PC-9 (cell line): ENCODE results near the gene AIPL1. TPM values are rescaled to one million over a fixed set of nuclear protein-coding genes. Genes with fewer than 3 reads are reported as not detected.

Experiments used
- BruUV-seq: library from RNA; stranded (reverse); fragments of 400-500 nt; replicated peaks from 2 replicates; lab custom pipeline; 2021; lab: Mats Ljungman, UMichigan
- CTCF ChIA-PET: fragments of 300-600 bp; sonication (Branson Sonifier 250); formaldehyde crosslinking; loops from one replicate; lab custom pipeline; 2022; ENCODE audit warnings: antibody characterized with exemption; lab: Charles Lee
- POLR2A ChIA-PET: fragments of 300-600 bp; sonication (Branson Sonifier 250); formaldehyde crosslinking; loops from one replicate; lab custom pipeline; 2022; ENCODE audit warnings: antibody characterized with exemption; ENCODE audit not compliant: unreplicated experiment; lab: Charles Lee
- DNase-seq, 2 experiments: peaks; one replicate each; pipeline versions ENCODE4 v3.0.0 to v3.0.0-alpha.2; 2015 to 2022; ENCODE audit warnings: mixed read lengths in 1 of 2
- H2AFZ ChIP-seq: fragments of 200-600 bp; sonication (generic); 2 replicates; pipeline ENCODE4 v1.8.1; 2017; ENCODE audit warnings: antibody characterized with exemption
- H3F3A ChIP-seq: fragments of 200-600 bp; sonication (generic); 2 replicates; pipeline ENCODE4 v1.8.1; 2017; ENCODE audit warnings: antibody characterized with exemption, mild to moderate bottlenecking, low read depth; ENCODE audit not compliant: insufficient read depth
- H3K27ac ChIP-seq: fragments of 200-600 bp; sonication (generic); 2 replicates; pipeline ENCODE4 v1.6.1; 2016; ENCODE audit warnings: mixed run types
- H3K27me3 ChIP-seq: fragments of 200-600 bp; sonication (generic); 2 replicates; pipeline ENCODE4 v1.6.1; 2016; ENCODE audit warnings: low read depth, mixed run types; ENCODE audit not compliant: insufficient read depth
- H3K36me3 ChIP-seq: fragments of 200-600 bp; sonication (generic); 2 replicates; pipeline ENCODE4 v1.6.1; 2016; ENCODE audit warnings: low read depth, mixed run types
- H3K4me1 ChIP-seq: fragments of 200-600 bp; sonication (generic); replicated peaks from 2 replicates; pipeline ENCODE4 v1.6.1; 2016; ENCODE audit warnings: mixed run types; ENCODE audit not compliant: insufficient read depth
- H3K4me2 ChIP-seq: fragments of 200-600 bp; sonication (generic); 2 replicates; pipeline ENCODE4 v1.6.1; 2017; ENCODE audit warnings: mixed run types
- H3K4me3 ChIP-seq: fragments of 200-600 bp; sonication (generic); 2 replicates; pipeline ENCODE4 v1.6.1; 2016; ENCODE audit warnings: mixed run types
- H3K79me2 ChIP-seq: fragments of 200-600 bp; sonication (generic); 2 replicates; pipeline ENCODE4 v1.6.1; 2017; ENCODE audit warnings: low read depth, mixed run types
- H3K9me2 ChIP-seq: fragments of 200-600 bp; sonication (generic); 2 replicates; pipeline ENCODE4 v1.8.1; 2017; ENCODE audit warnings: mild to moderate bottlenecking; ENCODE audit not compliant: insufficient read depth
- H3K9me3 ChIP-seq: fragments of 200-600 bp; sonication (generic); 2 replicates; pipeline ENCODE4 v1.8.1; 2016; ENCODE audit warnings: low read depth; ENCODE audit not compliant: insufficient read depth
- H4K20me1 ChIP-seq: fragments of 200-600 bp; sonication (generic); 2 replicates; pipeline ENCODE4 v1.8.1; 2017; ENCODE audit not compliant: insufficient read depth
- CTCF ChIP-seq: fragments of 200-600 bp; sonication (generic); conservative IDR thresholded peaks from 2 replicates; pipeline ENCODE4 v1.6.1; 2017; ENCODE audit warnings: mixed run types, antibody characterized with exemption, mild to moderate bottlenecking, moderate library complexity
- EZH2 ChIP-seq: fragments of 200-600 bp; sonication (generic); IDR thresholded peaks from 2 replicates; pipeline ENCODE4 v1.8.0; 2017; ENCODE audit warnings: antibody characterized with exemption, low read depth
- intact Hi-C: fragments of 100-400 bp; cut with micrococcal nuclease; formaldehyde crosslinking; loops from one replicate; pipeline ENCODE4 v1.10.0; 2022; ENCODE audit not compliant: unreplicated experiment
- total RNA-seq: library from RNA; stranded (reverse); gene quantifications from 2 replicates; pipeline ENCODE4 v1.2.3, GENCODE V29; 2021

Gene AIPL1
- total RNA-seq, 1 experiment from 2014 or later, result not detected

GRCh38 chr17:6456321-6456720 is 21.4 kb upstream of the AIPL1 start:
- H3K36me3 ChIP-seq, result no peaks in the 10 kb centered on the region
- H3K9me2 ChIP-seq, result no peaks in the 10 kb centered on the region
- H3F3A ChIP-seq, result peaks cover 14% of the 10 kb centered on the region
- peaks cover 12% of the 10 kb centered on the region for H3K4me1 ChIP-seq
- no peaks in the 10 kb centered on the region for H3K27me3 ChIP-seq
- intact Hi-C loops, result loop anchor here (5.0 kb wide), 1 partner anchor 186 kb away; the partner anchor contains the start of genes KIAA0753 and TXNDC17
- H2AFZ ChIP-seq, result no peak overlapping the region
- CTCF ChIA-PET, result no interaction called here
- BruUV-seq, result no TSS peak
- H3K9me3 ChIP-seq, result no peaks in the 10 kb centered on the region
- no peak overlapping the region for H3K4me3 ChIP-seq
- no peaks in the 10 kb centered on the region for H4K20me1 ChIP-seq
- no peaks in the 10 kb centered on the region for H3K79me2 ChIP-seq
- H3K4me2 ChIP-seq, result no peak overlapping the region
- DNase-seq, result no peak
- TF ChIP-seq EZH2 (no peak), CTCF (no peak)
- POLR2A ChIA-PET, result interaction anchor here (0.9 kb wide), 1 partner anchor 16 kb away, joined by 7 read pairs; no protein-coding TSS in a partner anchor
- no peak overlapping the region for H3K27ac ChIP-seq

- no peak overlapping the region for H3K4me2 ChIP-seq
- H3K27me3 ChIP-seq, result no peaks in the 10 kb centered on the region
- no peak overlapping the region for H3K27ac ChIP-seq
- H3K9me3 ChIP-seq, result no peaks in the 10 kb centered on the region
- DNase-seq, result no peak
- ChIA-PET CTCF (no interaction called here), POLR2A (no interaction called here)
- intact Hi-C loops, result loop anchor here (5.0 kb wide), 1 partner anchor 187 kb away; the partner anchor contains the start of genes KIAA0753 and TXNDC17
- TF ChIP-seq EZH2 (no peak), CTCF (no peak)
- H4K20me1 ChIP-seq, result no peaks in the 10 kb centered on the region
- peaks cover 19% of the 10 kb centered on the region for H3F3A ChIP-seq
- no peaks in the 10 kb centered on the region for H3K9me2 ChIP-seq
- H2AFZ ChIP-seq, result no peak overlapping the region
- no peaks in the 10 kb centered on the region for H3K36me3 ChIP-seq
- no peaks in the 10 kb centered on the region for H3K79me2 ChIP-seq
- H3K4me1 ChIP-seq, result peaks cover 12% of the 10 kb centered on the region
- no peak overlapping the region for H3K4me3 ChIP-seq
- BruUV-seq, result no TSS peak
Observed at GRCh38 chr17:6455321-6455705, 20.4 kb upstream of the AIPL1 start.

GRCh38 chr17:6454495-6455320 is 19.8 kb upstream of the AIPL1 start:
- BruUV-seq, result no TSS peak
- Histone ChIP-seq H3F3A (peaks cover 19% of the 10 kb centered on the region), H2AFZ (no peak overlapping the region), H3K27ac (no peak overlapping the region), H3K4me3 (no peak overlapping the region), H3K9me2 (no peaks in the 10 kb centered on the region), H3K4me2 (no peak overlapping the region), H3K36me3 (no peaks in the 10 kb centered on the region), H4K20me1 (no peaks in the 10 kb centered on the region), H3K79me2 (no peaks in the 10 kb centered on the region), H3K4me1 (peaks cover 12% of the 10 kb centered on the region), H3K9me3 (no peaks in the 10 kb centered on the region), H3K27me3 (no peaks in the 10 kb centered on the region)
- ChIA-PET CTCF (no interaction called here), POLR2A (no interaction called here)
- DNase-seq, result no peak
- TF ChIP-seq EZH2, result no peak
- intact Hi-C loops, result loop anchor here (5.0 kb wide), 1 partner anchor 188 kb away; the partner anchor contains the start of genes KIAA0753 and TXNDC17
